Liver (tissue), 3 donors: ENCODE measurements around the gene VWCE.
"Not testable (repeated sequence)": the region's sequence is repeated elsewhere in the genome, so short reads cannot be mapped to it uniquely, and the experiment has no call there.

Source experiments
- HNF4A ChIP-seq, 2 donors: conservative IDR thresholded peaks; 2 replicates each; pipeline ENCODE4 v1.6.1; 2016; ENCODE audit warnings: antibody characterized with exemption in 2 of 2, mild to moderate bottlenecking in 2 of 2
- TF ChIP-seq, protein P1 (sequence below): fragments of 150-350 bp; IDR thresholded peaks from 2 replicates; pipeline ENCODE4 v1.5.1; 2017; ENCODE audit warnings: improper control_type of control experiment, low read depth, low read length; ENCODE audit not compliant: missing input control
- TF ChIP-seq, protein P2 (sequence below): IDR thresholded peaks from 2 replicates; pipeline ENCODE4 v1.6.1; 2016; ENCODE audit warnings: antibody characterized with exemption, mild to moderate bottlenecking
- donor health status: healthy.
- donor health status: healthy.

DNA sequence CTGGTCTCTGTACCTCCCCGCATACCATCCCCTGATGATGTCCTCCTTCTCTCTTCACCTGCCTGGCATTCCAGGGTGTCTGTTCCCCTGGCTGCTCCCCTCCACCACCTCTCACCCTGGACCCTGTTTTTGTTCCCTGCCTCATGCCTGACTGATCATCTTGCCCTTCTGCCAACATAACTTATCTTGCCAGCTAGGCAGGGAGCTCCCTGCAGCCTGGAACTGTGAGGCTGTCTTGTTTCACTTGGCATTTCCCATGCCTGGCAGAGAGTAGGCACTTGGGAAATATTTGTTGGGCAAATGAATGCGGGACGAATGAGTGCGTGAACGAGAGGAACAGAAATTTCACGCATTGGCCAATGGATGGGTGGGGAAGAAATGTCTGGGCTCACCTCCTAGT is 84.5 kb downstream of the VWCE start:
- TF ChIP-seq, protein P1, sequence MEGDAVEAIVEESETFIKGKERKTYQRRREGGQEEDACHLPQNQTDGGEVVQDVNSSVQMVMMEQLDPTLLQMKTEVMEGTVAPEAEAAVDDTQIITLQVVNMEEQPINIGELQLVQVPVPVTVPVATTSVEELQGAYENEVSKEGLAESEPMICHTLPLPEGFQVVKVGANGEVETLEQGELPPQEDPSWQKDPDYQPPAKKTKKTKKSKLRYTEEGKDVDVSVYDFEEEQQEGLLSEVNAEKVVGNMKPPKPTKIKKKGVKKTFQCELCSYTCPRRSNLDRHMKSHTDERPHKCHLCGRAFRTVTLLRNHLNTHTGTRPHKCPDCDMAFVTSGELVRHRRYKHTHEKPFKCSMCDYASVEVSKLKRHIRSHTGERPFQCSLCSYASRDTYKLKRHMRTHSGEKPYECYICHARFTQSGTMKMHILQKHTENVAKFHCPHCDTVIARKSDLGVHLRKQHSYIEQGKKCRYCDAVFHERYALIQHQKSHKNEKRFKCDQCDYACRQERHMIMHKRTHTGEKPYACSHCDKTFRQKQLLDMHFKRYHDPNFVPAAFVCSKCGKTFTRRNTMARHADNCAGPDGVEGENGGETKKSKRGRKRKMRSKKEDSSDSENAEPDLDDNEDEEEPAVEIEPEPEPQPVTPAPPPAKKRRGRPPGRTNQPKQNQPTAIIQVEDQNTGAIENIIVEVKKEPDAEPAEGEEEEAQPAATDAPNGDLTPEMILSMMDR, result not testable (repeated sequence)
- not testable (repeated sequence) for TF ChIP-seq HNF4A (conservative IDR thresholded peaks at IDR 0.05)
- TF ChIP-seq, protein P2, sequence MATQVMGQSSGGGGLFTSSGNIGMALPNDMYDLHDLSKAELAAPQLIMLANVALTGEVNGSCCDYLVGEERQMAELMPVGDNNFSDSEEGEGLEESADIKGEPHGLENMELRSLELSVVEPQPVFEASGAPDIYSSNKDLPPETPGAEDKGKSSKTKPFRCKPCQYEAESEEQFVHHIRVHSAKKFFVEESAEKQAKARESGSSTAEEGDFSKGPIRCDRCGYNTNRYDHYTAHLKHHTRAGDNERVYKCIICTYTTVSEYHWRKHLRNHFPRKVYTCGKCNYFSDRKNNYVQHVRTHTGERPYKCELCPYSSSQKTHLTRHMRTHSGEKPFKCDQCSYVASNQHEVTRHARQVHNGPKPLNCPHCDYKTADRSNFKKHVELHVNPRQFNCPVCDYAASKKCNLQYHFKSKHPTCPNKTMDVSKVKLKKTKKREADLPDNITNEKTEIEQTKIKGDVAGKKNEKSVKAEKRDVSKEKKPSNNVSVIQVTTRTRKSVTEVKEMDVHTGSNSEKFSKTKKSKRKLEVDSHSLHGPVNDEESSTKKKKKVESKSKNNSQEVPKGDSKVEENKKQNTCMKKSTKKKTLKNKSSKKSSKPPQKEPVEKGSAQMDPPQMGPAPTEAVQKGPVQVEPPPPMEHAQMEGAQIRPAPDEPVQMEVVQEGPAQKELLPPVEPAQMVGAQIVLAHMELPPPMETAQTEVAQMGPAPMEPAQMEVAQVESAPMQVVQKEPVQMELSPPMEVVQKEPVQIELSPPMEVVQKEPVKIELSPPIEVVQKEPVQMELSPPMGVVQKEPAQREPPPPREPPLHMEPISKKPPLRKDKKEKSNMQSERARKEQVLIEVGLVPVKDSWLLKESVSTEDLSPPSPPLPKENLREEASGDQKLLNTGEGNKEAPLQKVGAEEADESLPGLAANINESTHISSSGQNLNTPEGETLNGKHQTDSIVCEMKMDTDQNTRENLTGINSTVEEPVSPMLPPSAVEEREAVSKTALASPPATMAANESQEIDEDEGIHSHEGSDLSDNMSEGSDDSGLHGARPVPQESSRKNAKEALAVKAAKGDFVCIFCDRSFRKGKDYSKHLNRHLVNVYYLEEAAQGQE, result not testable (repeated sequence)
